22Rv1 (cell line): ENCODE results near the gene TNFSF4.

ENCODE experiments used
- ZFX ChIP-seq: fragments of 450-650 bp; IDR thresholded peaks from 2 replicates; pipeline ENCODE4 v1.6.1; 2017; ENCODE audit warnings: antibody characterized with exemption, borderline replicate concordance
- TF ChIP-seq, protein P1 (sequence below): fragments of 450-650 bp; IDR thresholded peaks from 2 replicates; pipeline ENCODE4 v1.5.1; 2017; ENCODE audit warnings: mild to moderate bottlenecking

DNA sequence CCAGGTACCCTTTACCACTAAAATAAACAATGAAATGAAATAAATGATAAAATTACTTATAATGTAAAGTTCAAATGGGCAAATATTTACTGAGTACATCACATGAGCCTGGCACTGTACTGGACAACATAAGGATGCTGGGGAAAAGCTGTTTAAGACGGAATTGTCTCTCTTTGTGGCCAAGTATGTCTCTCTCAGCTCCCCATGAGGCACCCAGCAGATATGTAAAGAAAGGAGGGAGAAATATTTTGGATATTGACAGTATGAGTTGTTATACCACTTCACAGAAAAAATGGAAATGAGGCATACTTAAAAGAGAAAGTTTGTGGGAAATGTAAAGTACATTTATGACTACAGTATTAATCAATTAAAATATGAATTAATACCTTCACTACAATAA lies 1.0 kb upstream of the TNFSF4 start:
- TF ChIP-seq, protein P1, sequence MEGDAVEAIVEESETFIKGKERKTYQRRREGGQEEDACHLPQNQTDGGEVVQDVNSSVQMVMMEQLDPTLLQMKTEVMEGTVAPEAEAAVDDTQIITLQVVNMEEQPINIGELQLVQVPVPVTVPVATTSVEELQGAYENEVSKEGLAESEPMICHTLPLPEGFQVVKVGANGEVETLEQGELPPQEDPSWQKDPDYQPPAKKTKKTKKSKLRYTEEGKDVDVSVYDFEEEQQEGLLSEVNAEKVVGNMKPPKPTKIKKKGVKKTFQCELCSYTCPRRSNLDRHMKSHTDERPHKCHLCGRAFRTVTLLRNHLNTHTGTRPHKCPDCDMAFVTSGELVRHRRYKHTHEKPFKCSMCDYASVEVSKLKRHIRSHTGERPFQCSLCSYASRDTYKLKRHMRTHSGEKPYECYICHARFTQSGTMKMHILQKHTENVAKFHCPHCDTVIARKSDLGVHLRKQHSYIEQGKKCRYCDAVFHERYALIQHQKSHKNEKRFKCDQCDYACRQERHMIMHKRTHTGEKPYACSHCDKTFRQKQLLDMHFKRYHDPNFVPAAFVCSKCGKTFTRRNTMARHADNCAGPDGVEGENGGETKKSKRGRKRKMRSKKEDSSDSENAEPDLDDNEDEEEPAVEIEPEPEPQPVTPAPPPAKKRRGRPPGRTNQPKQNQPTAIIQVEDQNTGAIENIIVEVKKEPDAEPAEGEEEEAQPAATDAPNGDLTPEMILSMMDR, result no peak
- TF ChIP-seq ZFX, result no peak
